K562 (cell line): Measurements from ENCODE around the gene MATR3. TPM values are rescaled to one million over a fixed set of nuclear protein-coding genes. Genes with fewer than 3 reads are reported as not detected.

Source experiments
- CREM ChIP-seq: IDR thresholded peaks from 2 replicates; pipeline ENCODE4 v1.6.1; 2014; ENCODE audit warnings: antibody characterized with exemption, low read depth
- FOS ChIP-seq: IDR thresholded peaks from 3 replicates; pipeline ENCODE4 v1.6.1; 2011; ENCODE audit not compliant: insufficient read length; ENCODE audit errors: extremely low read depth
- KDM5B ChIP-seq: fragments of 200-600 bp; sonication (generic); IDR thresholded peaks from 2 replicates; pipeline ENCODE4 v1.6.1; 2012; ENCODE audit warnings: low read depth, mild to moderate bottlenecking, moderate library complexity, low read length, control low read depth, inconsistent platforms; ENCODE audit not compliant: insufficient replicate concordance
- MEIS2 ChIP-seq: fragments of 450-650 bp; IDR thresholded peaks from 2 replicates; pipeline ENCODE4 v1.6.1; 2014; ENCODE audit warnings: mild to moderate bottlenecking; ENCODE audit not compliant: partially characterized antibody
- POLR3G ChIP-seq: IDR thresholded peaks from 2 replicates; pipeline ENCODE4 v1.6.1; 2011; ENCODE audit not compliant: insufficient read length, insufficient replicate concordance; ENCODE audit errors: extremely low read depth
- SOX6 ChIP-seq: fragments of 450-650 bp; IDR thresholded peaks from 2 replicates; pipeline ENCODE4 v1.6.1; 2014; ENCODE audit warnings: mild to moderate bottlenecking
- ZNF146 ChIP-seq: IDR thresholded peaks from one replicate; pipeline ENCODE4 v1.6.1; 2018; ENCODE audit warnings: missing compliant biosample characterization; ENCODE audit not compliant: unreplicated experiment
- polyA plus RNA-seq, 8 experiments: library from polyadenylated mRNA; depleted of rRNA in 4 of 8; stranded (reverse) in 5 of 8; unstranded in 3 of 8; fragments of >200 nt; fragmentation: Nextera tagmentation in 2 of 8; fragmentation: Illumina TruSeq in 1 of 8; extraction: Ambion mirVana in 2 of 8; extraction: Trizol in 1 of 8; gene quantifications; 2 replicates each; pipeline versions ENCODE4 v1.2.1 to v1.2.3, GENCODE V29; 2011 to 2014; ENCODE audit warnings: inconsistent platforms in 1 of 8, missing spikeins in 1 of 8
- total RNA-seq, 7 experiments: library from RNA; depleted of rRNA in 6 of 7; stranded (reverse); fragments of >200 nt in 6 of 7; fragmentation: Illumina TruSeq in 2 of 7; extraction: Trizol in 2 of 7; gene quantifications; 2 replicates each; pipeline versions ENCODE4 v1.2.1 to v1.2.3, GENCODE V29; 2011 to 2021; ENCODE audit warnings: low replicate concordance in 1 of 7
- TF ChIP-seq, protein P1 (sequence below): fragments of 200-800 bp; sonication (Bioruptor generic); IDR thresholded peaks from 2 replicates; pipeline ENCODE4 v1.6.1; 2017; ENCODE audit warnings: missing genetic modification characterization, missing compliant biosample characterization
- TF ChIP-seq, protein P2 (sequence below), 2 experiments: IDR thresholded peaks in 1 of 2; conservative IDR thresholded peaks in 1 of 2; 2 replicates each; pipeline ENCODE4 v1.6.1; 2016; ENCODE audit warnings: low read depth in 2 of 2, mild to moderate bottlenecking in 1 of 2, missing compliant biosample characterization in 1 of 2, missing genetic modification characterization in 1 of 2, moderate library complexity in 1 of 2
- TF ChIP-seq, protein P3 (sequence below), 2 experiments: fragments of 450-650 bp; conservative IDR thresholded peaks; 2 replicates each; pipeline ENCODE4 v1.6.1; 2017; ENCODE audit warnings: mild to moderate bottlenecking in 2 of 2, moderate library complexity in 2 of 2

Gene MATR3
- total and polyA plus RNA-seq, 9 of the 15 experiments (the other 6 are each of a cell fraction or from before 2014, with no cell fraction given) = 150 to 425 (median 263) TPM

DNA sequence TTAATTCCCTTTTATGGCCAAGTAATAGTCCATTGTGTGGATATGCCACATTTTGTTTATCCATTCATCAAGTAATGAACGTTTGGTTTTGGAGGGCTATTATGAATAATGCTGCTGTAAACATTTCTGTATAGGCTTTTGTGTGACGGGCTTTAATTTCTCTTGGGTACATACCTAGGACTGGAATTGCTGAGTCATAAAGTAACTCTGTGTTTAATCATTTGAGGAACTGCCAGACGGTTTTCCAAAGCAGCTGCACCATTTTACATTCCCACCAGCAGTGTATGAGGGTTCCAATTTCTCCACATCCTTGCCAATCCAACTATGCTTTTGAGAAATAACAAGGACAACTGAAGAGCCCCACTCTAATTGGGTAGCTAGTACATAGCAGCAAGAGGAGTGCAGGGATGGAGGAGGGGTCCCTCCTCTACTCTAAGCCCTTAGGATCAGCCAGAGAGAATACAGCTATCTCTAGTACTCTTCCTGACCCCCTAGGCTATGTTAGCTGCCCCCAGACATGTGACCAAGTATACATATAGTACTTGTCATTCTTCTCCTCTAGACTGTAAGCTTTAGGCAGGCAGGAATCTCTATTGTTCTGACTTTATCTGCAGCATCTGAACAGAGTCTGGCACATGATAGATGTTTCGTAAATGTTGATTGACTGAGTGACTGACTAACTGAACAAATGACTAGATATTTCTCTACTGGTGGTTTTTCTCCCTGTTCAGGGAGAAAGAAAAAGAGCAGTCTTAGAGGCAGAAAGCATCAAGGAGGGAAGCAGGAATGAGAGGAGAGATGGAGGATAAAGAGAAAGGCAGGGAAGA, 22.1 kb upstream of the MATR3 start (continued):
- TF ChIP-seq, protein P1, sequence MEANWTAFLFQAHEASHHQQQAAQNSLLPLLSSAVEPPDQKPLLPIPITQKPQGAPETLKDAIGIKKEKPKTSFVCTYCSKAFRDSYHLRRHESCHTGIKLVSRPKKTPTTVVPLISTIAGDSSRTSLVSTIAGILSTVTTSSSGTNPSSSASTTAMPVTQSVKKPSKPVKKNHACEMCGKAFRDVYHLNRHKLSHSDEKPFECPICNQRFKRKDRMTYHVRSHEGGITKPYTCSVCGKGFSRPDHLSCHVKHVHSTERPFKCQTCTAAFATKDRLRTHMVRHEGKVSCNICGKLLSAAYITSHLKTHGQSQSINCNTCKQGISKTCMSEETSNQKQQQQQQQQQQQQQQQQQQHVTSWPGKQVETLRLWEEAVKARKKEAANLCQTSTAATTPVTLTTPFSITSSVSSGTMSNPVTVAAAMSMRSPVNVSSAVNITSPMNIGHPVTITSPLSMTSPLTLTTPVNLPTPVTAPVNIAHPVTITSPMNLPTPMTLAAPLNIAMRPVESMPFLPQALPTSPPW (CRISPR knock-in tag) = peak; percentile 10; the same call in 1 of the 2 replicates
- peak; percentile 75 for TF ChIP-seq MEIS2
- TF ChIP-seq, protein P2, sequence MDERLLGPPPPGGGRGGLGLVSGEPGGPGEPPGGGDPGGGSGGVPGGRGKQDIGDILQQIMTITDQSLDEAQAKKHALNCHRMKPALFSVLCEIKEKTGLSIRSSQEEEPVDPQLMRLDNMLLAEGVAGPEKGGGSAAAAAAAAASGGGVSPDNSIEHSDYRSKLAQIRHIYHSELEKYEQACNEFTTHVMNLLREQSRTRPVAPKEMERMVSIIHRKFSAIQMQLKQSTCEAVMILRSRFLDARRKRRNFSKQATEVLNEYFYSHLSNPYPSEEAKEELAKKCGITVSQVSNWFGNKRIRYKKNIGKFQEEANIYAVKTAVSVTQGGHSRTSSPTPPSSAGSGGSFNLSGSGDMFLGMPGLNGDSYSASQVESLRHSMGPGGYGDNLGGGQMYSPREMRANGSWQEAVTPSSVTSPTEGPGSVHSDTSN (CRISPR knock-in tag; IDR thresholded peaks at IDR 0.05; ENCODE audit: low read depth) = no peak
- TF ChIP-seq, protein P2 (tag; conservative IDR thresholded peaks at IDR 0.05; ENCODE audit: low read depth) = peak; percentile 51
- no peak for TF ChIP-seq KDM5B
- TF ChIP-seq CREM = no peak
- TF ChIP-seq FOS = no peak
- TF ChIP-seq ZNF146 (CRISPR knock-in tag) = no peak
- TF ChIP-seq POLR3G = no peak
- TF ChIP-seq SOX6 = peak; percentile 93
- TF ChIP-seq, protein P3, sequence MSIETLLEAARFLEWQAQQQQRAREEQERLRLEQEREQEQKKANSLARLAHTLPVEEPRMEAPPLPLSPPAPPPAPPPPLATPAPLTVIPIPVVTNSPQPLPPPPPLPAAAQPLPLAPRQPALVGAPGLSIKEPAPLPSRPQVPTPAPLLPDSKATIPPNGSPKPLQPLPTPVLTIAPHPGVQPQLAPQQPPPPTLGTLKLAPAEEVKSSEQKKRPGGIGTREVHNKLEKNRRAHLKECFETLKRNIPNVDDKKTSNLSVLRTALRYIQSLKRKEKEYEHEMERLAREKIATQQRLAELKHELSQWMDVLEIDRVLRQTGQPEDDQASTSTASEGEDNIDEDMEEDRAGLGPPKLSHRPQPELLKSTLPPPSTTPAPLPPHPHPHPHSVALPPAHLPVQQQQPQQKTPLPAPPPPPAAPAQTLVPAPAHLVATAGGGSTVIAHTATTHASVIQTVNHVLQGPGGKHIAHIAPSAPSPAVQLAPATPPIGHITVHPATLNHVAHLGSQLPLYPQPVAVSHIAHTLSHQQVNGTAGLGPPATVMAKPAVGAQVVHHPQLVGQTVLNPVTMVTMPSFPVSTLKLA (conservative IDR thresholded peaks at IDR 0.05) = 0 out of 4 replicates have a peak, but pooled peaks have one; percentile 26 to 28
